ENCODE data around the gene SERINC1.
"Not testable (repeated sequence)": the region's sequence is repeated elsewhere in the genome, so short reads cannot be mapped to it uniquely, and the experiment has no call there.

The SERINC1 gene

DNA sequence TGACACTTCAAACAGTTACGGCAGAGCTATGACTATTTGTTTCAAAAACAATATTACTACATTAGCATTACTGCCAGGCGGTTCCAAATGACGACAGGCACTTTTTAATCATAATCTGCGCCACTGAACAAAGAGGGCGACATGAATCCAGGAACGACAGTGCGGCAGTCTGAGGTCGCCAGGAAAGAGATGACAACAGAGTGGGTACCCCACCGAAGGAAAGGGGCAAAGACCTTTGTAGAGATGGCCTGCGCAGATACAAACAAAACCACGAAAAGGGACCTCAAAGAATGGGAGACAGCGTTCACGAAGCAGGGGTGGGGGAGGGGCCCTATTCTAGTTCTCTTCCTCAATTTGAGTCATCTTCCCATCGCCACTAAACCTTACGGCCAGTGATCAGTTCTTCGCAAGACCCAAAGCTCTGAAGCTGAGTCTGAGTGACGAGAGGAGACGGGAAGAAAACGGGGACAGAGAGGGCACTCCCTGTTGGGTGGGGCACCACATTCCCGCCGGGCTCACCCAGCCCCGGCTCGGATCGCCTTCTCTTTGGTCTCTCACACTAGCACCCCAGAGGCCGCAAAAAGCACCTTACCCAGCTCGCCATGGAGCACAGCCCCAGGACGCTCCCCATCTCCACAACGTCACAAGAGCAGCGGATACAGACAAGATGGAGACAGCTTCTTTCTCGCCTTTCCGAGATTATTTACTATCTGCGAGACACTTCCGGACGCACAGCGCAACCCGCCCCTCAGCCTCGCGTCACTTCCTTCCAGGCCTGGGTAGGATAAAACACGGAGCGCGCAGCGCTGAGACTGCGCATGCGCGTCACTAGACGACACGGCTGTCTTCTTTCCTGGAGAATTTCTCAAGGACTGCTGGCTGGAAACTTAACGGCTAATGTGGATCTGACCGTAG lies at the start of gene SERINC1:
SERINC1 (minus strand) TSS at position 701 of the 915 bp plus-strand sequence; CDS start at position 631, 70 bp downstream.
- DNase-seq = peak; percentile 90 to 93

- no peak for DNase-seq
Measured at GRCh38 chr6:122511193-122511924, 39.8 kb upstream of the SERINC1 start.

DNA sequence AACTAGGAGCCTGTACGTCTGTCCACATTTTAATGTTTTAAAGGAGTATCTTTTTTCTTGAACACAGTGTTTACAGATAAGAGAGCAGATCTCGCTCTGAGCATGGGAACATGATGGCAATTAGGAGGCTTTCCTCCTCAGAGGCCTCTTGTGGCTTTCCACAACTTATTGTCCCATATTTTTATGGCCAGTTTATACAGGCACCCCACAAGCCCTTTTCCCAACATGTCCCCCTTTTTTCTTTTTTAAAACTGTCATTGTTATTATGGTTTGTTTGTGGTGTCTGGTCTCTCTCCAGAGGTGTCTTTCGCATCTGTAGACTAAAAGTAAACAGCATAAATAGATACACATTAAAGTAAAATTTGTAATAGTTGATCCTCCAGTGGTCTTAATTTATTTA lies 33.6 kb upstream of the SERINC1 start:
- not testable (repeated sequence) for DNase-seq

DNA sequence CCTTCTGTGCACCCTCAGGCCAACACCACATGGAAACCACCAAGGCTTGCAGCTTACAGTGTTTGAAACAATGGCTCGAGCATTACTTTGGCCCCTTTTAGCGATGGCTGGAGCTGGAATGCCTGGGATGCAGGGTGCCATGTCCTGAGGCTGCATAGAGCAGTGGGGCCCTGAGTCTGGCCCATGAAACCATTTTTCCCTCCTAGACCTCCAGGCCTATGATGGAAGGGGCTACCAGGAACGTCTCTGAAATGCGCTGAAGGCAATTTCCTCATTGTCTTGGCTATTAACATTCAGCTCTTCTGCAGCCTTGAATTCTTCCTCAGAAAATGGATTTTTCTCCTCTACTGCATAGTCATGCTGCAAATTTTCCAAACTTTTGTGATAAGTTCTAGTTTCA lies 29.9 kb upstream of the SERINC1 start:
- DNase-seq = no peak

DNA sequence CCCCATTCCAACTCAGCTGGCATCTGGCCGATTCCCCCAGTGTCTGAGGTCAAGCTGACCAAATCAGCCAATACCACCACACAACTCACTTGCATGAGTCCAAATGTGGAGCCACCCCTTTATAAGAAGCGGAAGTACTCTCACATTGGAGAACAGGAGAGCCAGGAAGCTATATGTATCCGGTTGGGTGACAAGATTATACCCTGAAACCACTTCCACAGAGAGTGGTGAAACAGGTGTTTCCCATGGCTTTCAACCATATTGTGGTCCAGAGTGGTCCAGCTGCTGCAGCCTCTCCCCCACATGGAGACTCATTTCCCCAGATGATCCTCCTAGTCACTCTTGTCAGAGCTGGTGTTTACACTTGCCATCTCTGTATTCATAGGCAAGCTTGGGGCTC lies 24.0 kb upstream of the SERINC1 start:
- DNase-seq = no peak

DNA sequence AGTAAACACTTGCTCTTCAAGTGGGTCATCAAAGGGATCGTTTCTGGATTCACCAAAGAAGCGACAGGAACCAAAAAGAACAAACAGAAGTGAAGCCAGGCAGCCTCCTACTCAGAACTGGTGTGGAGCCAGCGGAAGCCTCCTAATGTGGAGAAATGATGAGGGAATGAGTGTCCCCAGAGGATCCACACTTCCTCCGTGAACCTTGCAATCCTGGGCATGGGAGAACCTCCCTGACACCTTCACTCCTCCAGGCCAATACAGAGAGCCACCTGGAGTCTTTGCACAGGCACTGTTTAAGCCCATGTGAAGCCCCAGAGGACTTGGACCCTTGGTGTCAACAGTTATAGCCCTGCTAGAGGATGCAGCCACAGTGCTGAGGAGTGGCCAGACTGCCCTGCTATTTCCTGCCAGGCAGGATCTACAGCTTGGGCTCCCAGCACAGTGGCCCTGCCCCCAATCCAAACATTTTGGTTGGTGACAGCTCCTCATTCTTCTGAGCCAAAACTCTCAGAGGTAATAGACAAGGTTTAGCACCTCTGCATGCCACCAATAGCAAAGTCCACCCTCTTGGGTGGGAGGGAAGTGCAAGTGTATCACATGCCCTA lies 23.2 kb upstream of the SERINC1 start:
- no peak for DNase-seq

DNA sequence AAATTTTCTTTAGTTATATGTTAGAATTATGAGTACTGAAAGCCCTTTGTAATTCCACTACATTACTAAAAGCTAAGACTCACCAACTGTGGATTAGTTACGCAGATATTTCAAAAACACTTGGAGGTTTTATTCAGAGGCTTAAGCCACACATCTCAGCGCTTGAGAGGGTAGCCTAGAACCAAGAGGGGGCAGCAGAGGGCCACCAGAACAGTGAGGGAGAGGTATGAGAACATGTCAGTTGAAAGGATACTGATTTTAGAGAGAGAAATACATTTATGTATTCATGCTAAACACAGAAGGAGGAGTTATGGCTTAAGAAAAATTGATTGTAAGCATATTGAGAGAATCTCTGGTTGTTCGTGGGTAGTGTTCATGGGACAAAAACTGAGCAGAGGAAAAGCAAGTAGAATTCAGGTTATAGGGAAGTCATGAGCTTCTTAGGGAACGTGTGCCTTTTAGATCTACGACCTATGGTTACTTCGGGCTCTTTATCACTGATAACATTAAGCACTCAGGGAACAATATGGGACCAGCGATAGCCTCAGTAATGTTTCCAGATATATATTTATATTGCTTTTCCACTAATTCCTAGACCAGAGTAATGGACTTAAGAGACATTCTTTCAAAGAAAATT lies 20.4 kb upstream of the SERINC1 start:
- DNase-seq = peak; percentile 45 to 69

GRCh38 chr6:122490607-122491006 lies 19.0 kb upstream of the SERINC1 start:
- no peak for DNase-seq

DNA sequence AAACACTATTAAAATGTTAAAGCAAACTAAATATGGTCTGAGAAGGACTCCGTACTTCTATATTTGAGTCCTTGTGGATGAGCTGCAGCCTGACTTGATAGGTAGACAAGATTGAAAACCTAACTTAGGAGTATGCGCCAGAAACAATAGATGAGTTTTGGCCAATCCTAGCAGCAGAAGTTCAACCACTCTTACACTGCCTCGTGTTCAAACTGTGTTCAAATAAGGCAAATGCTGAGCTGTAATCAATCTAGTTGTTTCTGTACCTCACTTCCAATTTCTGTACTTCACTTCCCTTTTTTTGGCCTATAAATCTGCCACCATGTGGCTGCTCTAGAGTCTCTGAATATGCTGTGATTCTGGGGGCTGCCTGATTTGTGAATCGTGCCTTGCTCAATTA lies 13.2 kb upstream of the SERINC1 start:
- DNase-seq = no peak

DNA sequence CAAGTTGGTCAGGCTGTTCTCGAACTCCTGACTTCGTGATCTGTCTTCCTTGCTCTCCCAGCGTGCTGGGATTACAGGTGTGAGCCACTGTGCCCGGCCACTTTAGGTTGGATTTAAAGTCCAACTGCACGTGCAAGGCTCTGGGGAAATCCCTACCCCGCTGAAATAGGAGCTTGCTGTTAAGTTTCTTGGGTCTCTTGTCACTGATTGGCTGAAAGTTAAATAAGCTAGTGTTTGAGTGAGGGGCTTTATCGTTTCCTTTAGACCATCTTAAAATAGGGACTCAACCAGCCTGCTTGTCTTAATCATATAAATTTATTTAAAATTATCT lies 11.1 kb upstream of the SERINC1 start:
- no peak for DNase-seq

GRCh38 chr6:122476131-122476530 lies 4.5 kb upstream of the SERINC1 start:
- DNase-seq = peak in 1 of 2 experiments; percentile 16

DNA sequence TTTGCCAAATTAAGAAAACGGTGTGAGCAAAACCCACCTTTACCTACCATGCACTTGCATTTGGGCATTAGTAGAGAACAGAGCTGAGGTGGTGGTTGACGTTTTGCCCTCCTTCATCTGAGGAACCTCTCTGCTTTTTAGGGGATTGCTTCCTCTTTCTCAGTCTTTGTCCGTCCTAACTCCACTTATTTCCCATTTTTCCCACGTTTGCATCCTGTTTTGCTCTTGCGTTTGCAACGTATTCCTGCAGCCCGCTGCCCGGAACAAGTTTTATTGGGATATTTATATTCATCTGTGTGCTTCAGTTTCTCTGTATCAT lies 374 bp upstream of the SERINC1 start:
- no peak for DNase-seq

- DNase-seq = no peak
Measured at GRCh38 chr6:122461885-122462284, 9.7 kb downstream of the SERINC1 start.

DNA sequence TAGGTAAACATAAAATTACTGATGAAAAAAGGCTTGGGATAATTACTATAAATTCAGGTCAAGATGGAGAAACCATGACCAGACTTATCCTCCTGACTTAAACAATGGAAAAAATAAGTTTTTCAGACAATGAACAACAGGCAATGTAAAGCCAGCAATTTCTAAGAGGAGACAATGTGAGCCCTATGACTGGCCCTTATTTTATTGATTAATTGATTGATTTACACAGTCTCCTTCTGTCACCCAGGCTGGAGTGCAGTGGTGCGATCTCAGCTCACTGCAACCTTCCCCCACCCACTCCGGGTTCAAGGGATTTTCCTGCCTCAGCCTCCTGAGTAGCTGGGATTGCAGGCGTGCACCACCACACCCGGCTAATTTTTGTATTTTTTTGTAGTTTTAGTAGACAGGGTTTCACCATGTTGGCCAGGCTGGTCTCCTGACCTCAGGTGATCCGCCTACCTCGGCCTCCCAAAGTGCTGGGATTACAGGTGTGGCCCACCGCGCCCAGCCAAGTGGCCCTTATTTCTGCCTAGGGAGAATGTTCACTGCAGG lies 11.7 kb downstream of the SERINC1 start:
- not testable (repeated sequence) for DNase-seq

GRCh38 chr6:122459240-122459639 lies 12.4 kb downstream of the SERINC1 start:
- no peak for DNase-seq

DNA sequence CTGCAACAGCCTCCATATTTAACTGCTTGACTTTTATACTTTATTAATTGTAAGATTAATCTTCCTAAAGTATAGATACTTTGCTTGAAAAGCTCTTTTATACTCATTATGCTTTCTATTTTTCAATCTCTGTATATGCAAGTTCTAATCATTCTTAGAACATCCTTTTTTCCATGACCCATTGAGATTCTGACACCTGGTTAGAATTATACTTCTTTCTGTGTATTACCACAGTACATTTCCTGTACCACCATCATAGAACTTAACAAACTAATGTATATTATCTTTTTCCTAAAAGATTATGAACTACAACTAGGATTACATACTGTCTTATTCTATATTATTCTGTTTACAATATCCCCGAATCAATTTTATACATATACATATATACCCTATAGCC lies 13.5 kb downstream of the SERINC1 start:
- DNase-seq = no peak

DNA sequence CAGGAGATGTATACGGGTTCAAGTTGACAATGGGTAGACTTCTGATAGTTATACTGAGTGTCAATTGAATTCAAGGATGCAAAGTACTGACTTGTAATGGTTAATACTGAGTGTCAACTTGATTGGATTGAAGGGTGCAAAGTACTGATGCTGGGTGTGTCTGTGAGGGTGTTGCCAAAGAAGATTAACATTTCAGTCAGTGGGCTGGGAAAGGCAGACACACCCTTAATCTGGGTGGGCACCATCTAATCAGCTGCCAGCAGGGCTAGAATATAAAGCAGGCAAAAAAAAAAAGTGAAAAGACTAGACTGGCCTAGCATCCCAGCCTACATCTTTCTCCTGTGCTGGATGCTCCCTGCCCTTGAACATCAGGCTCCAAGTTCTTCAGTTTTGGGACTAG lies 16.5 kb downstream of the SERINC1 start:
- DNase-seq = not testable (repeated sequence)

GRCh38 chr6:122454673-122455072 lies 16.9 kb downstream of the SERINC1 start:
- DNase-seq = no peak

GRCh38 chr6:122452509-122452908 lies 19.1 kb downstream of the SERINC1 start:
- no peak for DNase-seq

GRCh38 chr6:122449069-122449468 lies 22.5 kb downstream of the SERINC1 start:
- DNase-seq = no peak

GRCh38 chr6:122445274-122445673 lies 26.3 kb downstream of the SERINC1 start:
- DNase-seq = no peak

DNA sequence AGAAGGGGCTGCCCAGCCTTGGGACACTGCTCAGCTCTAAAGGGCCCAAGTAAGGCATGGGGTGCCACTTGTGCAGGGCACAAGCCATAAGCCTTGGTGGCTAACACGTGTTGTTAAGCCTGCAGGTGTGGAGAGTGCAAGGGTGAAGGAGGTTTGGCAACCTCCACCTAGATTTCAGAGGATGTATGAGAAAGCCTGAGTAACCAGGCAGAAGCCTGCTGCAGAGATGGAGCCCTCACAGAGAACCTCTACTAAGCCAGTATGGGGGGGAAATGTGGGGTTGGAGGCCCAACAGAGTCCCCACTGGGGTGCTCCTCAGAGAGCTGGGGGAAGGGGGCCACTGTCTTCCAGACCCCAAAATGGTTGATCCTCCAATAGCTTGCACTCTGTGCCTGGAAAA lies 32.6 kb downstream of the SERINC1 start:
- DNase-seq = no peak

GRCh38 chr6:122432816-122433215 lies 38.8 kb downstream of the SERINC1 start:
- DNase-seq = no peak
